B cell (primary cell): ENCODE measurements around the gene UMODL1.

Experiments used
- EZH2 ChIP-seq: IDR thresholded peaks from 2 replicates; pipeline ENCODE4 v1.6.1; 2012; ENCODE audit warnings: borderline replicate concordance, low read depth, mild to moderate bottlenecking, moderate library complexity, low read length; ENCODE audit not compliant: insufficient read depth, poor library complexity, severe bottlenecking
- TF ChIP-seq, protein P1 (sequence below): fragments of 200-600 bp; IDR thresholded peaks from one replicate; pipeline ENCODE4 v1.8.0; 2022; ENCODE audit warnings: antibody characterized with exemption, mild to moderate bottlenecking

DNA sequence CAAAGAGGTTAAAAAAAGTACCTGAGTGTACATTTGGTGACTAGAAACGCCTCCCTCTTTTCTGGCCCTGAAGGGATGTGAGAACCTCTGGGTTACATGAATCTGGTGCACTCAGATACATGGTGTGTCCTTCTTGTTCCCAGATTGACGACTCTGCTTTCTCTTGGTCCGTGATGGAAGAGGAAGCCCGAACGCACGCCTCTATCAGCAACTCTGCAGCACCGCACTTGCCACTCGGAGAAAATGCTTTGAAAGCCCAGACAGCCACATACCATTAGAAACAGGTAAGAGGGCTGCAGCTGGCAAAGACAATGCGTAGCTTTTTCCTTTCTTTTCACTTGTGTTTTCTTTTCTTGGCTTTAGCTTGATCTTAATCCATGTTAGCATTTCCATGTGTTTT is 39.9 kb upstream of the UMODL1 start:
- TF ChIP-seq, protein P1, sequence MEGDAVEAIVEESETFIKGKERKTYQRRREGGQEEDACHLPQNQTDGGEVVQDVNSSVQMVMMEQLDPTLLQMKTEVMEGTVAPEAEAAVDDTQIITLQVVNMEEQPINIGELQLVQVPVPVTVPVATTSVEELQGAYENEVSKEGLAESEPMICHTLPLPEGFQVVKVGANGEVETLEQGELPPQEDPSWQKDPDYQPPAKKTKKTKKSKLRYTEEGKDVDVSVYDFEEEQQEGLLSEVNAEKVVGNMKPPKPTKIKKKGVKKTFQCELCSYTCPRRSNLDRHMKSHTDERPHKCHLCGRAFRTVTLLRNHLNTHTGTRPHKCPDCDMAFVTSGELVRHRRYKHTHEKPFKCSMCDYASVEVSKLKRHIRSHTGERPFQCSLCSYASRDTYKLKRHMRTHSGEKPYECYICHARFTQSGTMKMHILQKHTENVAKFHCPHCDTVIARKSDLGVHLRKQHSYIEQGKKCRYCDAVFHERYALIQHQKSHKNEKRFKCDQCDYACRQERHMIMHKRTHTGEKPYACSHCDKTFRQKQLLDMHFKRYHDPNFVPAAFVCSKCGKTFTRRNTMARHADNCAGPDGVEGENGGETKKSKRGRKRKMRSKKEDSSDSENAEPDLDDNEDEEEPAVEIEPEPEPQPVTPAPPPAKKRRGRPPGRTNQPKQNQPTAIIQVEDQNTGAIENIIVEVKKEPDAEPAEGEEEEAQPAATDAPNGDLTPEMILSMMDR: no peak
- TF ChIP-seq EZH2: no peak
